OCI-LY7 (cell line): Measurements from ENCODE around the gene SLC24A2.

Experiments used
- CTCF ChIP-seq: fragments of 200-600 bp; sonication (generic); conservative IDR thresholded peaks from 2 replicates; pipeline ENCODE4 v1.5.1; 2014; ENCODE audit warnings: mild to moderate bottlenecking, antibody characterized with exemption, low read length, moderate library complexity, mixed read lengths
- EZH2phosphoT487 ChIP-seq: fragments of 200-600 bp; sonication (generic); IDR thresholded peaks from 2 replicates; pipeline ENCODE4 v1.6.1; 2018; ENCODE audit warnings: low read depth, borderline replicate concordance, mild to moderate bottlenecking, mixed run types, antibody characterized with exemption, low read length, moderate library complexity, mixed read lengths

- TF ChIP-seq CTCF, result no peak
- no peak for TF ChIP-seq EZH2phosphoT487
These were observed 29.8 kb downstream of the SLC24A2 start for GRCh38 chr9:19759066-19759465.
